Hepatic stellate cell (primary cell): Measurements from ENCODE around the gene GNG13.
"Not testable (repeated sequence)": the region's sequence is repeated elsewhere in the genome, so short reads cannot be mapped to it uniquely, and the experiment has no call there.

ENCODE experiments used
- DNase-seq: peaks from one replicate; pipeline ENCODE4 v3.0.0; 2011; ENCODE audit warnings: low spot score

The GNG13 gene

GRCh38 chr16:776824-777223 is 23.7 kb downstream of the GNG13 start:
- no peak for DNase-seq

GRCh38 chr16:776298-776697 is 24.2 kb downstream of the GNG13 start:
- DNase-seq: not testable (repeated sequence)

GRCh38 chr16:775236-775796 is 25.2 kb downstream of the GNG13 start:
- no peak for DNase-seq

GRCh38 chr16:774086-775001 is 26.2 kb downstream of the GNG13 start:
- no peak for DNase-seq

GRCh38 chr16:772959-773358 is 27.6 kb downstream of the GNG13 start:
- no peak for DNase-seq

- DNase-seq: no peak
Measured at GRCh38 chr16:770411-770810, 30.1 kb downstream of the GNG13 start.

GRCh38 chr16:769934-770333 is 30.6 kb downstream of the GNG13 start:
- no peak for DNase-seq

- no peak for DNase-seq
Measured at GRCh38 chr16:769184-769784, 31.2 kb downstream of the GNG13 start.

- DNase-seq: no peak
Measured at GRCh38 chr16:768428-768827, 32.1 kb downstream of the GNG13 start.

GRCh38 chr16:767743-768235 is 32.7 kb downstream of the GNG13 start:
- DNase-seq: no peak

GRCh38 chr16:766820-767640 is 33.5 kb downstream of the GNG13 start:
- no peak for DNase-seq

- DNase-seq: no peak
Measured at GRCh38 chr16:766008-766819, 34.3 kb downstream of the GNG13 start.

GRCh38 chr16:765488-765865 is 35.1 kb downstream of the GNG13 start:
- no peak for DNase-seq

GRCh38 chr16:764848-765487 is 35.6 kb downstream of the GNG13 start:
- DNase-seq: no peak

- no peak for DNase-seq
Measured at GRCh38 chr16:764184-764750, 36.3 kb downstream of the GNG13 start.

GRCh38 chr16:763369-764183 is 37.0 kb downstream of the GNG13 start:
- DNase-seq: no peak

GRCh38 chr16:762595-763268 is 37.8 kb downstream of the GNG13 start:
- no peak for DNase-seq

GRCh38 chr16:761625-762513 is 38.7 kb downstream of the GNG13 start:
- no peak for DNase-seq
